ENCODE results near the gene CCDC33.
A peak's percentile ranks its signal among the peaks of the same experiment; 100 is the strongest.

CCDC33 gene

GRCh38 chr15:74227968-74228722 lies 8.0 kb upstream of the CCDC33 start:
- H3K9ac ChIP-seq (ENCODE audit: low read length in 5 of 5), result peak overlapping the region in 1 of 5 donors; percentile 12
- H3K4me1 ChIP-seq (ENCODE audit: control insufficient read depth in 5 of 5, insufficient read depth in 5 of 5, low read length in 5 of 5), result peaks cover 2 to 25% (median 19%) of the 10 kb centered on the region in 5 donors
- H3K27ac ChIP-seq (ENCODE audit: low read depth, low read length), result peak overlapping the region; percentile 61
- no peaks in the 10 kb centered on the region for H3K9me3 ChIP-seq (ENCODE audit: control insufficient read depth in 5 of 5, low read length in 5 of 5)
- H3K27me3 ChIP-seq (ENCODE audit: control insufficient read depth in 5 of 5, insufficient read depth in 4 of 5, low read length in 5 of 5), result peaks cover 0 to 18% (median 4%) of the 10 kb centered on the region in 5 donors
- H3K4me3 ChIP-seq (ENCODE audit: low read depth in 1 of 5, low read length in 5 of 5), result peak overlapping the region in 3 of 5 donors; percentile 16 to 32 (median 22)
- H3K36me3 ChIP-seq (ENCODE audit: control insufficient read depth in 5 of 5, insufficient read depth in 5 of 5, low read length in 5 of 5), result no peaks in the 10 kb centered on the region

GRCh38 chr15:74228723-74229081 lies 7.4 kb upstream of the CCDC33 start:
- peaks cover 0 to 16% (median under 1%) of the 10 kb centered on the region in 5 donors for H3K27me3 ChIP-seq (ENCODE audit: control insufficient read depth in 5 of 5, insufficient read depth in 4 of 5, low read length in 5 of 5)
- no peaks in the 10 kb centered on the region for H3K36me3 ChIP-seq (ENCODE audit: control insufficient read depth in 5 of 5, insufficient read depth in 5 of 5, low read length in 5 of 5)
- H3K9me3 ChIP-seq (ENCODE audit: control insufficient read depth in 5 of 5, low read length in 5 of 5), result no peaks in the 10 kb centered on the region
- peak overlapping the region in 1 of 5 donors; percentile 12 for H3K9ac ChIP-seq (ENCODE audit: low read length in 5 of 5)
- H3K4me1 ChIP-seq (ENCODE audit: control insufficient read depth in 5 of 5, insufficient read depth in 5 of 5, low read length in 5 of 5), result peaks cover 2 to 25% (median 19%) of the 10 kb centered on the region in 5 donors
- peak overlapping the region in 3 of 5 donors; percentile 16 to 32 (median 22) for H3K4me3 ChIP-seq (ENCODE audit: low read depth in 1 of 5, low read length in 5 of 5)
- peak overlapping the region; percentile 61 for H3K27ac ChIP-seq (ENCODE audit: low read depth, low read length)

GRCh38 chr15:74229686-74230085 lies 6.4 kb upstream of the CCDC33 start:
- Histone ChIP-seq H3K9me3 (ENCODE audit: control insufficient read depth in 5 of 5, low read length in 5 of 5) (no peaks in the 10 kb centered on the region), H3K4me3 (ENCODE audit: low read depth in 1 of 5, low read length in 5 of 5) (no peak overlapping the region), H3K4me1 (ENCODE audit: control insufficient read depth in 5 of 5, insufficient read depth in 5 of 5, low read length in 5 of 5) (peaks cover 2 to 25% (median 19%) of the 10 kb centered on the region in 5 donors), H3K27ac (ENCODE audit: low read depth, low read length) (no peak overlapping the region), H3K27me3 (ENCODE audit: control insufficient read depth in 5 of 5, insufficient read depth in 4 of 5, low read length in 5 of 5) (peaks cover 0 to 15% (median 0%) of the 10 kb centered on the region in 5 donors), H3K36me3 (ENCODE audit: control insufficient read depth in 5 of 5, insufficient read depth in 5 of 5, low read length in 5 of 5) (no peaks in the 10 kb centered on the region), H3K9ac (ENCODE audit: low read length in 5 of 5) (no peak overlapping the region)

GRCh38 chr15:74231475-74231874 lies 4.7 kb upstream of the CCDC33 start:
- H3K36me3 ChIP-seq (ENCODE audit: control insufficient read depth in 5 of 5, insufficient read depth in 5 of 5, low read length in 5 of 5), result no peaks in the 10 kb centered on the region
- H3K27me3 ChIP-seq (ENCODE audit: control insufficient read depth in 5 of 5, insufficient read depth in 4 of 5, low read length in 5 of 5), result peaks cover 0 to 14% (median 0%) of the 10 kb centered on the region in 5 donors
- no peak overlapping the region for H3K27ac ChIP-seq (ENCODE audit: low read depth, low read length)
- H3K9ac ChIP-seq (ENCODE audit: low read length in 5 of 5), result no peak overlapping the region
- no peaks in the 10 kb centered on the region for H3K9me3 ChIP-seq (ENCODE audit: control insufficient read depth in 5 of 5, low read length in 5 of 5)
- H3K4me3 ChIP-seq (ENCODE audit: low read depth in 1 of 5, low read length in 5 of 5), result no peak overlapping the region
- peaks cover 2 to 25% (median 19%) of the 10 kb centered on the region in 5 donors for H3K4me1 ChIP-seq (ENCODE audit: control insufficient read depth in 5 of 5, insufficient read depth in 5 of 5, low read length in 5 of 5)

- H3K36me3 ChIP-seq (ENCODE audit: control insufficient read depth in 5 of 5, insufficient read depth in 5 of 5, low read length in 5 of 5), result no peaks in the 10 kb centered on the region
- no peak overlapping the region for H3K27ac ChIP-seq (ENCODE audit: low read depth, low read length)
- peaks cover 0 to 16% (median 7%) of the 10 kb centered on the region in 5 donors for H3K4me1 ChIP-seq (ENCODE audit: control insufficient read depth in 5 of 5, insufficient read depth in 5 of 5, low read length in 5 of 5)
- no peaks in the 10 kb centered on the region for H3K9me3 ChIP-seq (ENCODE audit: control insufficient read depth in 5 of 5, low read length in 5 of 5)
- H3K4me3 ChIP-seq (ENCODE audit: low read depth in 1 of 5, low read length in 5 of 5), result no peak overlapping the region
- peaks cover 0 to 11% (median 0%) of the 10 kb centered on the region in 5 donors for H3K27me3 ChIP-seq (ENCODE audit: control insufficient read depth in 5 of 5, insufficient read depth in 4 of 5, low read length in 5 of 5)
- no peak overlapping the region for H3K9ac ChIP-seq (ENCODE audit: low read length in 5 of 5)
These were observed 2.8 kb upstream of the CCDC33 start for GRCh38 chr15:74233373-74233772.

- Histone ChIP-seq H3K9me3 (ENCODE audit: control insufficient read depth in 5 of 5, low read length in 5 of 5) (no peaks in the 10 kb centered on the region), H3K4me1 (ENCODE audit: control insufficient read depth in 5 of 5, insufficient read depth in 5 of 5, low read length in 5 of 5) (peaks cover 0 to 10% (median under 1%) of the 10 kb centered on the region in 5 donors), H3K27ac (ENCODE audit: low read depth, low read length) (no peak overlapping the region), H3K27me3 (ENCODE audit: control insufficient read depth in 5 of 5, insufficient read depth in 4 of 5, low read length in 5 of 5) (peaks cover 0 to 11% (median 0%) of the 10 kb centered on the region in 5 donors), H3K9ac (ENCODE audit: low read length in 5 of 5) (no peak overlapping the region), H3K36me3 (ENCODE audit: control insufficient read depth in 5 of 5, insufficient read depth in 5 of 5, low read length in 5 of 5) (no peaks in the 10 kb centered on the region), H3K4me3 (ENCODE audit: low read depth in 1 of 5, low read length in 5 of 5) (no peak overlapping the region)
These were observed 2.1 kb upstream of the CCDC33 start for GRCh38 chr15:74233851-74234597.

GRCh38 chr15:74234598-74234875 lies 1.6 kb upstream of the CCDC33 start:
- peaks cover 0 to 11% (median 0%) of the 10 kb centered on the region in 5 donors for H3K27me3 ChIP-seq (ENCODE audit: control insufficient read depth in 5 of 5, insufficient read depth in 4 of 5, low read length in 5 of 5)
- H3K27ac ChIP-seq (ENCODE audit: low read depth, low read length), result no peak overlapping the region
- no peaks in the 10 kb centered on the region for H3K9me3 ChIP-seq (ENCODE audit: control insufficient read depth in 5 of 5, low read length in 5 of 5)
- no peak overlapping the region for H3K9ac ChIP-seq (ENCODE audit: low read length in 5 of 5)
- H3K4me3 ChIP-seq (ENCODE audit: low read depth in 1 of 5, low read length in 5 of 5), result no peak overlapping the region
- H3K36me3 ChIP-seq (ENCODE audit: control insufficient read depth in 5 of 5, insufficient read depth in 5 of 5, low read length in 5 of 5), result no peaks in the 10 kb centered on the region
- H3K4me1 ChIP-seq (ENCODE audit: control insufficient read depth in 5 of 5, insufficient read depth in 5 of 5, low read length in 5 of 5), result peaks cover 2 to 10% (median 5%) of the 10 kb centered on the region in 5 donors

GRCh38 chr15:74239051-74239705 lies 3.1 kb downstream of the CCDC33 start:
- H3K27me3 ChIP-seq (ENCODE audit: control insufficient read depth in 5 of 5, insufficient read depth in 4 of 5, low read length in 5 of 5), result peaks cover 0 to 20% (median 10%) of the 10 kb centered on the region in 5 donors
- H3K27ac ChIP-seq (ENCODE audit: low read depth, low read length), result peak overlapping the region; percentile 16
- peaks cover 7 to 39% (median 32%) of the 10 kb centered on the region in 5 donors for H3K4me1 ChIP-seq (ENCODE audit: control insufficient read depth in 5 of 5, insufficient read depth in 5 of 5, low read length in 5 of 5)
- H3K9me3 ChIP-seq (ENCODE audit: control insufficient read depth in 5 of 5, low read length in 5 of 5), result no peaks in the 10 kb centered on the region
- H3K36me3 ChIP-seq (ENCODE audit: control insufficient read depth in 5 of 5, insufficient read depth in 5 of 5, low read length in 5 of 5), result no peaks in the 10 kb centered on the region
- H3K4me3 ChIP-seq (ENCODE audit: low read depth in 1 of 5, low read length in 5 of 5), result no peak overlapping the region
- H3K9ac ChIP-seq (ENCODE audit: low read length in 5 of 5), result peak overlapping the region in 1 of 5 donors; percentile 22

- no peak overlapping the region for H3K27ac ChIP-seq (ENCODE audit: low read depth, low read length)
- H3K9me3 ChIP-seq (ENCODE audit: control insufficient read depth in 5 of 5, low read length in 5 of 5), result no peaks in the 10 kb centered on the region
- peaks cover 7 to 41% (median 32%) of the 10 kb centered on the region in 5 donors for H3K4me1 ChIP-seq (ENCODE audit: control insufficient read depth in 5 of 5, insufficient read depth in 5 of 5, low read length in 5 of 5)
- peak overlapping the region in 1 of 5 donors; percentile 4 for H3K9ac ChIP-seq (ENCODE audit: low read length in 5 of 5)
- no peaks in the 10 kb centered on the region for H3K36me3 ChIP-seq (ENCODE audit: control insufficient read depth in 5 of 5, insufficient read depth in 5 of 5, low read length in 5 of 5)
- H3K4me3 ChIP-seq (ENCODE audit: low read depth in 1 of 5, low read length in 5 of 5), result no peak overlapping the region
- H3K27me3 ChIP-seq (ENCODE audit: control insufficient read depth in 5 of 5, insufficient read depth in 4 of 5, low read length in 5 of 5), result peaks cover 0 to 26% (median 20%) of the 10 kb centered on the region in 5 donors
These were observed 4.0 kb downstream of the CCDC33 start for GRCh38 chr15:74240002-74240568.

All from subcutaneous abdominal adipose tissue (tissue), 5 donors.